ENCODE measurements around the gene SLC22A2.

Gene SLC22A2

DNA sequence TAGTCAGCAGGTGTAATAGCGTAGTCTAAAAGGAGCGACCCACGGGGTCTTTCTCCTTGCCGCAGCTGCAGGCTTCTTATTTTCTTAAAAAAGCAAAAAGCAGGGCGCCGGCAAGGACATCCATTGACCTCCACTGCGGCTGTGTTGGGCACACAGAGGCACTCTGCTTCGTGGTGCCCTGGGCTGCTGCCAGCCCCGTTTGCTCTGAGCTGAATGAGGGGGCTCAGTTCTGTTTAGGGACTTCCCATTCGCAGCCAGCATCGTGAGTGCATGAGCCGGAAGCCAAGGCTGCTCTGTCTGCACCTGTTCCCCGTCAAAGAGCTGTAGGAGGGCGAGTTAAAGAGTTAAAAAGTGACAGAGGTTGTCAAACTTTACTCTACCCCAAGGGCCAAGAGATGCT lies 1.7 kb upstream of the SLC22A2 start:
- no peak for DNase-seq (ENCODE audit: low read depth in 2 of 2)
- TF ChIP-seq, protein P1, sequence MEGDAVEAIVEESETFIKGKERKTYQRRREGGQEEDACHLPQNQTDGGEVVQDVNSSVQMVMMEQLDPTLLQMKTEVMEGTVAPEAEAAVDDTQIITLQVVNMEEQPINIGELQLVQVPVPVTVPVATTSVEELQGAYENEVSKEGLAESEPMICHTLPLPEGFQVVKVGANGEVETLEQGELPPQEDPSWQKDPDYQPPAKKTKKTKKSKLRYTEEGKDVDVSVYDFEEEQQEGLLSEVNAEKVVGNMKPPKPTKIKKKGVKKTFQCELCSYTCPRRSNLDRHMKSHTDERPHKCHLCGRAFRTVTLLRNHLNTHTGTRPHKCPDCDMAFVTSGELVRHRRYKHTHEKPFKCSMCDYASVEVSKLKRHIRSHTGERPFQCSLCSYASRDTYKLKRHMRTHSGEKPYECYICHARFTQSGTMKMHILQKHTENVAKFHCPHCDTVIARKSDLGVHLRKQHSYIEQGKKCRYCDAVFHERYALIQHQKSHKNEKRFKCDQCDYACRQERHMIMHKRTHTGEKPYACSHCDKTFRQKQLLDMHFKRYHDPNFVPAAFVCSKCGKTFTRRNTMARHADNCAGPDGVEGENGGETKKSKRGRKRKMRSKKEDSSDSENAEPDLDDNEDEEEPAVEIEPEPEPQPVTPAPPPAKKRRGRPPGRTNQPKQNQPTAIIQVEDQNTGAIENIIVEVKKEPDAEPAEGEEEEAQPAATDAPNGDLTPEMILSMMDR (IDR thresholded peaks at IDR 0.05; ENCODE audit: low read depth, low read length) = no peak
- no peak overlapping the region for H3K4me3 ChIP-seq (replicated peaks in 1 of 2; ENCODE audit: low read depth in 2 of 2, low read length in 2 of 2)

- H3K4me3 ChIP-seq (replicated peaks in 1 of 2; ENCODE audit: low read depth in 2 of 2, low read length in 2 of 2) = no peak overlapping the region
- TF ChIP-seq, protein P1 (IDR thresholded peaks at IDR 0.05; ENCODE audit: low read depth, low read length) = no peak
- DNase-seq (ENCODE audit: low read depth in 2 of 2) = no peak
These were observed 977 bp upstream of the SLC22A2 start for GRCh38 chr6:160259598-160259997.

DNA sequence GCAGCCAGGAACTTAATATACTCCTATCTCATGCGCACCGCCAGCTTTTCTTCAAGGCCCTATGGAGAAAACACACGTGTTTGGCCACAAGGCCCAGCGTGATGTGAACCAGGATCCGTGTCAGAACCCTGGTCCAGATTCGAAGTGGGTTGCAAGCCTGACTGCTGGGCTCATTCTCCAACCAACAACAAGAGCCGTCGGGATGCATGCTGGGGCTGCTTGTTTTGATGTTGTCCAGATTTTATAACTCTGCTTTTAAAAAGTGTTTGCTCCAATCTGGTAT lies 463 bp upstream of the SLC22A2 start:
- no peak for DNase-seq (ENCODE audit: low read depth in 2 of 2)
- TF ChIP-seq, protein P1 (IDR thresholded peaks at IDR 0.05; ENCODE audit: low read depth, low read length) = no peak
- H3K4me3 ChIP-seq (replicated peaks in 1 of 2; ENCODE audit: low read depth in 2 of 2, low read length in 2 of 2) = no peak overlapping the region

GRCh38 chr6:160256445-160256844 lies 2.2 kb downstream of the SLC22A2 start:
- TF ChIP-seq, protein P1 (IDR thresholded peaks at IDR 0.05; ENCODE audit: low read depth, low read length) = no peak
- DNase-seq (ENCODE audit: low read depth in 2 of 2) = no peak
- H3K4me3 ChIP-seq (replicated peaks in 1 of 2; ENCODE audit: low read depth in 2 of 2, low read length in 2 of 2) = no peak overlapping the region

DNA sequence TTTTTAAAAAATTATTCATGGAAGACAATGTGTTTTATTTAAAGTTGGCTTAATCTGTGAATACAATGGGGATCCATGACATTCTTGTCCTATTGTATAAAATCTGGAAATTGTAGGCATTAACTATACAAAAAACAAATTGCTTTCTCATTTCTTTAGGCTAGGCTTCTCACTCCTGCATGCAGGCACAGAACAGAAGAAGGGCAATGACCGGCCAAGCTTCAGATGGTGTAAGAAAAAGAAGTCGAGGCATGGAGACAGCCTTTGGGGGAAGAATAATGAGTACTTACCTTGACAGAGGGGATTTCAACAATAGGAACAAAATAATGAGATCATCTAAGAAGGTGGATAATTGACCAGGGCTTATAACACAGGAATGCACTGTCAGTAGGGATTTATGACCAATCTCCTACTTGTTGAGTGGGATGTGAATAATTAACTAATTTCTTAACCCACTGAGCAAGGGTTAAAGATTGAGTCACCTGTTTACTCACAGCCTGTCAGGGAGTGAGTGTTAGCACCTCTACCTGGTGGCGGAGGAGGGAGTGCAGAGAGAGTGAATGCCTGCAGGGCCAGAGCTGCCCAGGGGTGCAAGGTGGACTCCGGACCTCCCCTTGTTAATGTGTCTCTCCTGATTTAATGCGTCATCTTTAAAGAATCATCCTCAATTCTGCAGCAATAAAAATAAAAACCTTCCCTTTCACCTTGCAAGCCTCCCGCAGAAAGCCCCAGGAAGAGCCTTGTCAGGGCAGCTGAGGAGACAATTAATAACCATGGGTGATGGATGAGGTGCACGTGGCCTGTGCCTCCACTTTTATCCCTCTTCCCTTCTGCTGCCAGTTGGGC lies 3.9 kb downstream of the SLC22A2 start:
- TF ChIP-seq, protein P1 (IDR thresholded peaks at IDR 0.05; ENCODE audit: low read depth, low read length) = no peak
- H3K4me3 ChIP-seq (replicated peaks in 1 of 2; ENCODE audit: low read depth in 2 of 2, low read length in 2 of 2) = no peak overlapping the region
- no peak for DNase-seq (ENCODE audit: low read depth in 2 of 2)

DNA sequence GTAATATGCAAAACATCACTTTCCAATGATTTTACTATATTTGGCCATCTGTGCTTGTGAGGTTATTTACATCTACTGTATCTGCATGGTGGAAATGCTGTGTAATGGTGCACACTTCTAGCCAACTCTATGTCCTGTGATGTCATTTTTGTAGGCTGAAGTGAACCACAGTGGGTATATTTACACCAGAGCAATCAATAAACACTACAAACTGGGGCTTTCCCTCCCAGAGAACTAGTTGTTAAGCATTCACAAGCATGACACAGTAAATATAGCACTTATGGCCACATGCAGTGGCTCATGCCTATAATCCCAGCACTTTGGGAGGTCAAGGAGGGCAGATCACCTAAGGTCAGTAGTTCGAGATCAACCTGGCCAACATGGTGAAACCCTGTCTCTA lies 4.9 kb downstream of the SLC22A2 start:
- H3K4me3 ChIP-seq (replicated peaks in 1 of 2; ENCODE audit: low read depth in 2 of 2, low read length in 2 of 2) = no peak overlapping the region
- TF ChIP-seq, protein P1 (IDR thresholded peaks at IDR 0.05; ENCODE audit: low read depth, low read length) = no peak
- no peak for DNase-seq (ENCODE audit: low read depth in 2 of 2)

- TF ChIP-seq, protein P1 (IDR thresholded peaks at IDR 0.05; ENCODE audit: low read depth, low read length) = no peak
- no peak for DNase-seq (ENCODE audit: low read depth in 2 of 2)
- no peak overlapping the region for H3K4me3 ChIP-seq (replicated peaks in 1 of 2; ENCODE audit: low read depth in 2 of 2, low read length in 2 of 2)
These were observed 5.3 kb downstream of the SLC22A2 start for GRCh38 chr6:160253292-160253691.

All from cardiac fibroblast (primary cell).